CD4-positive, alpha-beta T cell treated with Interleukin-17A for 1 hour (primary cell): Measurements from ENCODE around the gene RTRAF.

Source experiments
- DNase-seq: peaks from one replicate; pipeline ENCODE4 v3.0.0-alpha.2; 2020

Gene RTRAF

GRCh38 chr14:51989293-51990234 is at the start of gene RTRAF:
TSS of gene RTRAF (plus strand) at chr14:51989546. CDS start at chr14:51989640, 94 bp downstream.
- peak; percentile 92 for DNase-seq

GRCh38 chr14:51939755-51940301 is 49.5 kb upstream of the RTRAF start:
- no peak for DNase-seq

GRCh38 chr14:51942971-51943370 is 46.4 kb upstream of the RTRAF start:
- no peak for DNase-seq

- no peak for DNase-seq
Measured at GRCh38 chr14:51950007-51950406, 39.3 kb upstream of the RTRAF start.

GRCh38 chr14:51951656-51952055 is 37.7 kb upstream of the RTRAF start:
- no peak for DNase-seq

- no peak for DNase-seq
Measured at GRCh38 chr14:51954031-51954430, 35.3 kb upstream of the RTRAF start.

GRCh38 chr14:51954657-51955056 is 34.7 kb upstream of the RTRAF start:
- peak; percentile 9 for DNase-seq

GRCh38 chr14:51957950-51958349 is 31.4 kb upstream of the RTRAF start:
- no peak for DNase-seq

- DNase-seq: no peak
Measured at GRCh38 chr14:51959928-51960327, 29.4 kb upstream of the RTRAF start.

GRCh38 chr14:51960866-51961265 is 28.5 kb upstream of the RTRAF start:
- DNase-seq: no peak

- DNase-seq: no peak
Measured at GRCh38 chr14:51962711-51963110, 26.6 kb upstream of the RTRAF start.

GRCh38 chr14:51963286-51963685 is 26.1 kb upstream of the RTRAF start:
- no peak for DNase-seq

- DNase-seq: no peak
Measured at GRCh38 chr14:51967521-51967920, 21.8 kb upstream of the RTRAF start.

GRCh38 chr14:51969852-51970540 is 19.4 kb upstream of the RTRAF start:
- no peak for DNase-seq

- no peak for DNase-seq
Measured at GRCh38 chr14:51972566-51972965, 16.8 kb upstream of the RTRAF start.

GRCh38 chr14:51977075-51977474 is 12.3 kb upstream of the RTRAF start:
- DNase-seq: no peak

- no peak for DNase-seq
Measured at GRCh38 chr14:51978681-51979085, 10.7 kb upstream of the RTRAF start.

- DNase-seq: peak; percentile 83
Measured at GRCh38 chr14:51979088-51979709, 10.1 kb upstream of the RTRAF start.

- DNase-seq: no peak
Measured at GRCh38 chr14:51981218-51981854, 8.0 kb upstream of the RTRAF start.

GRCh38 chr14:51988221-51988620 is 1.1 kb upstream of the RTRAF start:
- DNase-seq: no peak

- DNase-seq: no peak
Measured at GRCh38 chr14:51990488-51990887, 1.1 kb downstream of the RTRAF start.

- DNase-seq: no peak
Measured at GRCh38 chr14:51993285-51993920, 4.1 kb downstream of the RTRAF start.
